ENCODE measurements around the gene TMEM163.

DNA sequence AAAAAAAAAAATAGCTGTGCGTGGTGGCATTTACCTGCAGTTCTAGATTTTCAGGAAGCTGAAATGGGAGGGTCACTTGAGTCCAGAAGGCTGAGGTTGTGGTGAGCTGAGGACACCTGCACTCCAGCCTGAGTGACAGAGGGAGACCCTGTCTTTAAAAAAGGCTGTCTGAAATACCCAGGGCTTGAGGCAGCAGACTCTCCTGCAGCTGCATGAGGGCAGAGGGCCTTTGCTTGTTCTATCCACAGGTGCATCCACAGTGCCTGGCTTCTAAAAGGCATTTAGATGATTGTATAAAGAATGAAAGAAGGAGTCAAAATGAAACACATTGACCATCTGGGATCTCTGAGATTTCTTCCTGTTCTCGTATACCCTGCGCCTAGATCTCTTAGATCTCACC, 312.1 kb downstream of the TMEM163 start:
- no peak for TF ChIP-seq POLR2A (IDR thresholded peaks at IDR 0.05; ENCODE audit: low read depth, low read length)
- TF ChIP-seq PAX5 (IDR thresholded peaks at IDR 0.05; ENCODE audit: insufficient read depth, low read length, severe bottlenecking): no peak
- no peak for TF ChIP-seq TAF1 (IDR thresholded peaks at IDR 0.05; ENCODE audit: low read depth, low read length)
